ENCODE measurements around the gene CHAT.
A peak's percentile ranks its signal among the peaks of the same experiment; 100 is the strongest.

CHAT gene

GRCh38 chr10:49613882-49614241, at the start of gene CHAT:
Gene CHAT (plus strand): TSS chr10:49614037. CDS start chr10:49614190, 153 bp downstream.
- DNase-seq = no peak

- no peak for DNase-seq
Observed at GRCh38 chr10:49564461-49565009, 49.3 kb upstream of the CHAT start.

- no peak for DNase-seq
Observed at GRCh38 chr10:49567810-49568209, 46.0 kb upstream of the CHAT start.

- DNase-seq = no peak
Observed at GRCh38 chr10:49568235-49568634, 45.6 kb upstream of the CHAT start.

- no peak for DNase-seq
Observed at GRCh38 chr10:49569031-49569631, 44.7 kb upstream of the CHAT start.

GRCh38 chr10:49571388-49571787, 42.4 kb upstream of the CHAT start:
- DNase-seq = no peak

- DNase-seq = peak; percentile 22
Observed at GRCh38 chr10:49572594-49573114, 41.2 kb upstream of the CHAT start.

- no peak for DNase-seq
Observed at GRCh38 chr10:49575489-49576072, 38.3 kb upstream of the CHAT start.

- DNase-seq = no peak
Observed at GRCh38 chr10:49577182-49577925, 36.5 kb upstream of the CHAT start.

- DNase-seq = no peak
Observed at GRCh38 chr10:49578392-49578791, 35.4 kb upstream of the CHAT start.

- DNase-seq = no peak
Observed at GRCh38 chr10:49579621-49580020, 34.2 kb upstream of the CHAT start.

- DNase-seq = no peak
Observed at GRCh38 chr10:49585387-49585786, 28.4 kb upstream of the CHAT start.

- DNase-seq = no peak
Observed at GRCh38 chr10:49587981-49588380, 25.9 kb upstream of the CHAT start.

- no peak for DNase-seq
Observed at GRCh38 chr10:49592726-49593563, 20.9 kb upstream of the CHAT start.

- no peak for DNase-seq
Observed at GRCh38 chr10:49593564-49593875, 20.3 kb upstream of the CHAT start.

- DNase-seq = no peak
Observed at GRCh38 chr10:49593998-49594397, 19.8 kb upstream of the CHAT start.

- no peak for DNase-seq
Observed at GRCh38 chr10:49594594-49594993, 19.2 kb upstream of the CHAT start.

GRCh38 chr10:49595003-49595712, 18.7 kb upstream of the CHAT start:
- DNase-seq = no peak

- no peak for DNase-seq
Observed at GRCh38 chr10:49595713-49596492, 17.9 kb upstream of the CHAT start.

- DNase-seq = no peak
Observed at GRCh38 chr10:49596493-49596809, 17.4 kb upstream of the CHAT start.

GRCh38 chr10:49596836-49597235, 17.0 kb upstream of the CHAT start:
- no peak for DNase-seq
